ENCODE measurements around the gene MINDY3.

- TF ChIP-seq CTCF (IDR thresholded peaks at IDR 0.05) (no peak), POLR2AphosphoS5 (IDR thresholded peaks at IDR 0.05) (no peak), POLR2A (IDR thresholded peaks at IDR 0.05) (no peak)
These were observed 56.2 kb downstream of the MINDY3 start for GRCh38 chr10:15804109-15804508.
